AML-193 (cell line): ENCODE measurements around the gene MILR1.
"Not testable (repeated sequence)": the region's sequence is repeated elsewhere in the genome, so short reads cannot be mapped to it uniquely, and the experiment has no call there.

Experiments
- DNase-seq, 2 experiments: peaks; one replicate each; lab custom pipeline; 2025; lab: John Stamatoyannopoulos, UW

The MILR1 gene, protein sequence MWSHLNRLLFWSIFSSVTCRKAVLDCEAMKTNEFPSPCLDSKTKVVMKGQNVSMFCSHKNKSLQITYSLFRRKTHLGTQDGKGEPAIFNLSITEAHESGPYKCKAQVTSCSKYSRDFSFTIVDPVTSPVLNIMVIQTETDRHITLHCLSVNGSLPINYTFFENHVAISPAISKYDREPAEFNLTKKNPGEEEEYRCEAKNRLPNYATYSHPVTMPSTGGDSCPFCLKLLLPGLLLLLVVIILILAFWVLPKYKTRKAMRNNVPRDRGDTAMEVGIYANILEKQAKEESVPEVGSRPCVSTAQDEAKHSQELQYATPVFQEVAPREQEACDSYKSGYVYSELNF

DNA sequence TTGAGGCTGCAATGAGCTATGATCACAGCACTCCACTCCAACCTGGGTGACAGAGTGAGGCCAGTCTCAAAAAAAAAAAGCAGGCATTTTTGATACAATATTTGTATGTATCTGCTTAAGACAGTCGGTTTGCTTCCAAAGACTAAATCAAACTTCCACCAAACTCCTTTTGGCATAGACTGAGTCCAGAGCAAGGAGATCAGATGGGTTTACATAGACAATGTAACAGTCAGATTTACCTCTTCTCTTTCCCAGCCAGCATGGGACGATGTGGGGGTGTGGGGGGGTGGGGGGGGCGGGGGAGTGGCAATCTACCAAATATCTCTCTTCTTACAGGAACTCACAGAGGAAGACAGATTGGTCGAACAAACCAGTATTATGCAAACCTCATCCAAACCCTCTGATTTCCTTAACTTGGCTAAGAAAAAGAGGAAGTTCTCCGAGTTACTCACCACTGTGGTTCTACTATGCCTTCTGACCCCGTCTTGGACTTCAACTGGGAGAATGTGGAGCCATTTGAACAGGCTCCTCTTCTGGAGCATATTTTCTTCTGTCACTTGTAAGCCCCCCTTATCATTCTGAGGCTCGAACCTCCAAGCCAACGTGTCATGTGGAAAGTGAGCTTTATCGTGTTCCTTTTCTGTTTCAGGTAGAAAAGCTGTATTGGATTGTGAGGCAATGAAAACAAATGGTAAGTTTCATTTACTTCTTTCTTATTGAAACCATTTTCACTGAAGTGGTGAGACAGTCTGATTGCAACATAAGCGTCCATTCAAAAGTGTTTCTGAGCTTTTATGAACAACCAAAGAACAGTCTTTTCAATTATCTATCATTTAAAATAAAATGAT is at the start of gene MILR1:
Gene MILR1 (plus strand): TSS at position 451 of the 848 bp plus-strand sequence. CDS start 54 bp downstream, at position 505.
- peak; percentile 100 for DNase-seq

- no peak for DNase-seq
These were observed 49.2 kb upstream of the MILR1 start for GRCh38 chr17:64399767-64400156.

DNA sequence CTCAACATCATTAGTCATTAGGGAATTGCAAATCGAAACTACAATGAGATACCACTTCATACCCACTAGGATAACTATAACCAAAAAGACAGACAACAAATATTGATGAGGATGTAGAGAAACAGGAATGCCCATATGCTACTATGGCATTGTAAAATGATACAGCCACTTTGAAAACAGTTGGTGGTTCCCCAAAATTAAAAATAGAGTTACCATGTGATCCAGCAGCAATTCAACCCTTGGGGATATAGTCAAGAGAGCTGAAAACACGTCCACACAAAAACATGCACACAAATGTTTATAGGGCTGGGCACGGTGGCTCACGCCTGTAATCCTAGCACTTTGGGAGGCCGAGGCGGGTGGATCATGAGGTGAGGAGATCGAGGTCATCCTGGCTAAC is 48.3 kb upstream of the MILR1 start:
- DNase-seq, result no peak

GRCh38 chr17:64401244-64401860 is 47.6 kb upstream of the MILR1 start:
- DNase-seq, result no peak

DNA sequence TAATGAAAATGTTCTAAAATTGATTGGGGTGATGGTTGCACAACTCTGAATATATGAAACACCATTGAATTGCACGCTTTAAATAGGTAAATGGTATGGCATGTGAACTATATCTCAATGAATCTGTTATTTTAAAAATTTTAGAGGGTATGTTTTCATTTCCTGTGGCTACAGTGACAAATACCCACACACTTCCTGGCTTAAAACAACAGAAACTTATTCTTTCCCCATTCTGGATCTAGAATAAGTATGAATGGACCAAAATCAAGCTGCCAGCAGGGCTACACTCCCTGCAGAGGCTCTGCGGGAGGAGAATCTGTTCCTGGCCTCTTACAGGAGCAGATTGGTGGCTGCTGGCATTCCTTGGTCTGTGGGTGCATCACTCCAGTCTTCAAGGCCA is 47.0 kb upstream of the MILR1 start:
- DNase-seq, result no peak

DNA sequence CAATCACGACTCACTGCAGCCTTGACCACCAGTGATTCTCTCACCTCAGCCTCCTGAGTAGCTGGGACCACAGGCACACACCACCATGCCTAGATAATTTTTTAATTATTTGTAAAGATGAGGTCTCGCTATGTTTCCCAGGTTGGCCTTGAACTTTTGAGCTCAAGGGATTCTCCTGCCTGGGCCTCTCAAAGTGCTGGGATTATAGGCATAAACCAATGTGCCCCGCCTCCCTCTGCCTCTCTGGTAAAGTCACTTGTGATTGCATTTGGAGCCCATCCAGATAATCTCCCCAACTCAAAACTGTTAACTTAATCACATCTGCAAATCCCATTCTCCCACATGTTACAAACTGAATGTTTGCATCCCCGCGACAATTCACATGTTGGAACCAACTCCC is 46.4 kb upstream of the MILR1 start:
- DNase-seq, result no peak

GRCh38 chr17:64403881-64404460 is 44.9 kb upstream of the MILR1 start:
- DNase-seq, result no peak

DNA sequence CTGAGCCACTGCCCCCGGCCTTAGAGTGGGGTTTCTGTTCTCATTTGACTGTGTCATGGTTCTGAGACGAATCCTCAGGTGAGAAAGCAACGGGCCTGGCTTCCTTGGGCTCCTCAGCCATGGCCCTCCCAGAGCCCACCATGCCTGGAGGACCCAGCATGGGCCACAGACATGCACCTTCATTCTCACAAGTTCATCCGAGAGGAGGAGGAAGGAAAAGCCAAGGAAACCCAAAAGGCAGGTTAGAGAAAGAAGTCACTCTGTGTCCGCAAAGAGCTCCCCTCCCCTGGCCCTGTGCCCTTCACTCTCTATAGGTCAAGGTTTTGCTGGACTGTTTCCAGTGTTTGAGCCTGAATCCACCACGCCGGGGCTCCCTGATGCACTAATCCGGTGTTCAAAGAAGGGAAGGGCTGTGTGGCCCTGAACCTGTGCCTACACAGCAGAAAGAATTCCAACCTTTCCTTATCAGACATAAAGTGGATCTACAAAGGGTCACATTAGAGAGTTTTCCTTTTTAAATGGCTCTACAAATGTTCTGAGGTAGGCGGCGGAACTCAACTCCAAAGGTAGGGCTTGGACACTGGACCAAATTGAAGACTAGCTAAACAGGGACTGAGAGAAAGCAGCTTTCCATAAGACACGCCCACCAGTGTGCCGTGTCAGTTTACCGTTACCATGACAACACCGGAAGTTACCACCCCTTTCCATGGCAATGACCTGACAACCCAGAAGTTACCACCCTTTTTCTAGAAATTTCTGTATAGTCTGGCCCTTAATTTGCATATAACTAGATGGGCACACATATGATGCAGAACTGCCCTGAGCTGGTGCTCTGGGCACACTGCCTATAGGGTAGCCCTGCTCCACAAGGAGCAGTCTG is 42.4 kb upstream of the MILR1 start:
- no peak for DNase-seq

DNA sequence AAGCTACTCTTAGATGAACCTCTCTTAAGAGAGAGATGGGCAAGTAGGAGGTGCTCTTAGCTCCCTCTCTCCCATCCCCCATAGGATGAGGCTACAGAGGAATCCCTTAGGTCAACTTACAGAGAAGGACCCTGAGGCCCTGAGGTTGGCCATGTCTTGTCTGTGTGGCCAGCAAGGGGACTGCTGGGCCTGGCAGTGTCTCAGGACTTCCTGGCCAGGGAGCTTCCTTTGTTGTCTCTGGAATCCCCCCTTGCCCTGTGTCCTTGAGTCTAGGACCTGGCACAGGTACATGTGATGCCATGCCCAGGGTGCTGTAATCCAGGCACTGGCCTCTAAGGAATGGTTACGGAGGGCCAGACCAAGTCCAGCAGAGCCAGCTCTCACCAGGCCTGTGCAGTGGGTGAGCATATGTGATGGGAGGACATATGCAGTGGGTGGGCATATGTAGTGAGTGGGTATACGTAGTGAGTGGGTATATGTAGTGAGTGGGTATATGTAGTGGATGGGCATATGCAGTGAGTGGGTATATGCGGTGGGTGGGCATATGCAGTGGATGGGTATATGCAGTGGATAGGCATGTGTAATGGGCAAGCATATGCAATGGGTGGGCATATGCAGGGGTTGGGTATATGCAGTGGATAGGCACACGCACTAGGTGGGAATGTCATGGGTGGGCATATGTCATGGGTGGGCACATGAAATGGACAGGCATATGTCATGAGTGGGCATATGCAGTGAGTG is 38.0 kb upstream of the MILR1 start:
- DNase-seq, result no peak

GRCh38 chr17:64411999-64412771 is 36.7 kb upstream of the MILR1 start:
- DNase-seq, result peak; percentile 93 to 94

GRCh38 chr17:64412944-64413381 is 36.0 kb upstream of the MILR1 start:
- DNase-seq, result no peak

DNA sequence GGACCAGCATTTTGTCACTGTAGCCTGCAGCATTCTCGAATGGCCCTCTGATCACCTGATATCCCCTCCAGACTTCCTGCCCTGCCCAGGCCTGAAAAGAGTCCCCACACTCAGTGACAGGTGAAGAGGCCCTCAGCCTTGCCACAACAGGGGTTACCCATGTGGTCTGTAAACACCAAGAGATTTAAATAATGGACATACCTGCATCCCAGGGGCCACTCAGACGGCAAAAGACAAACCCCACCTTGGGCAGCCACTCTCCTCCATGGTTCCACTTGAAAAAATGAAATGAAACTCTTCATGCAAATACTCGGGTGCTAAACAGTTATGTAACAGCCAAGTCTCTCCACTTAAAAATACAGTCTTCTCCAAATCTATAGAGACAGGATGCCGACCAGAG is 35.4 kb upstream of the MILR1 start:
- DNase-seq, result no peak

DNA sequence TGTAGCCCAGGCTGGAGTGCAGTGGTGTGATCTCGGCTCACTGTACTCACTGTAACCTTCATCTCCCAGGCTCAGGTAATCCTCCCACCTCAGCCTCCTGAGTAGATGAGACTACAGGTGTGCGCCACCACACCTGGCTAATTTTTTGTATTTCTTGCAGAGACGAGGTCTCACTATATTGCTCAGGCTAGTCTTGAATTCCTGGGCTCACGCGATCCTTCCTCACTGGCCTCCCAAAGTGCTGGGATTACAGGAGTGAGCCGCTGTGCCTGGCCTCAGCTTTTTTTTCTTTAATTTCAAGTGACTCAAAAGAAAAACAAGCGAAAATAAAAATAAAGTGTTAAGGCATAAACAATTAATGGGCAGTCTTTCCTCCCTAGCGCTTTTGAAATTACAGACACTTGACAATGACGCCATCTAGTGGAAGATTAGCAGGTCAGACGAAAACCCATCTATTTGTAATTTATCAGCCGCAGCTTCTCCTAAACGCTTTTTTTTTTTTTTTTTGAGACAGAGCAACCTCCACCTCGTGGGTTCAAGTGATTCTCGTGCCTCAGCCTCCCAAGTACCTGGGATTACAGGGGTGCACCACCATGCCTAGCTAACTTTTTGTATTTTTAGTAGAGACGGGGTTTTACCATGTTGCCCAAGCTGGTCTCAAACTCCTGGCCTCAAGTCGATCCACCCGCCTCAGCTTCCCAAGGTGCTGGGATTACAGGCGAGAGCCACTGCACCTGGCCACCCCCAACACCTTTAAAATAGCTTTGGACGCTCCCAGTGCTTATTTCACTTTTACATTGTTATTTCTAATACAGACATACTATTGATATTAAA is 30.2 kb upstream of the MILR1 start:
- peak; percentile 84 to 92 for DNase-seq

GRCh38 chr17:64420143-64420670 is 28.7 kb upstream of the MILR1 start:
- DNase-seq, result peak; percentile 93 to 97

- not testable (repeated sequence) for DNase-seq
These were observed 26.8 kb upstream of the MILR1 start for GRCh38 chr17:64422121-64422520.

DNA sequence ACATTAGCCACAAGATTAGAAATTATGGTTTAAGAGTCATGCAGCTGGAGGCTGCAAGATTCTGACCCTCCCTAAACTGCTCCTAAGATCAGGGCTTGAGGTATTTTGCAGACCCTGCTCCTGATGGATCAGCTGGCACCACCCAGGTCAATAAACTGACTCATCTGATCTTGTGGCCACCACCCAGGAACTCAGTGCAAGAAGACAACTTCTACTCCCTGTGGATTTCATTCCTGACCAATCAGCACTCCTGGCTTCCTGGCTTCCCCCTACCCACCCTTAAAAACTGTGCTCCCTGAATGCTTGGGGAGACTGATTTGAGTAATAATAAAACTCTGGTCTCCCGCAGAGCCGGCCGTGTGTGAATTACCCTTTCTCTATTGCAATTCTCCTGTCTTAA is 25.0 kb upstream of the MILR1 start:
- no peak for DNase-seq

- no peak for DNase-seq
These were observed 24.5 kb upstream of the MILR1 start for GRCh38 chr17:64424324-64424849.

DNA sequence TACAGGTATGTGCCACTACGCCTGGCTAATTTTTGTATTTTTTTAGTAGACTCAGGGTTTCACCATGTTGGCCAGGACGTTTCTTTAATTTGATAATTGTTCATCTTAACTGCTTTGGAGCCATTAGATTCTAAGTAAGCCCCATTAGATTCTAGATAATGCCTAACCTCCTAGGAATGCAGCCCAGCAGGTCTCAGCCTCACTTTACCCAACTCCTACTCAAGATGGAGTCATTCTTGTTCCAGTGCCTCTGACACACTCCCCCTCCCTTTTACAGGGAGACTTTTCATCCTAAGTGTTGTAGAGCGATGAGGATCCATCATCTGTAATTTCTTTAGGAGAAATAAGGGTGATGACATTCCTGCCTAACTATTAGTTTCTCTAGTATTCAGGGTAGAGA is 23.7 kb upstream of the MILR1 start:
- DNase-seq, result no peak
